ENCODE measurements around the gene KRT73. TPM values are rescaled to one million over a fixed set of nuclear protein-coding genes. Genes with fewer than 3 reads are reported as not detected.

The KRT73 gene
- polyA plus RNA-seq, 1 experiment = not detected

Other genes with a start within 250 kb of the KRT73 start
- gene KRT84, start 232.9 kb downstream of the KRT73 start, polyA plus RNA-seq (2011; rRNA removed) = not detected in 2 replicates
- gene KRT82, start 212.2 kb downstream of the KRT73 start, polyA plus RNA-seq (2011; rRNA removed) = not detected in 2 replicates
- gene KRT75, start 184.2 kb downstream of the KRT73 start, polyA plus RNA-seq (2011; rRNA removed) = not detected in 2 replicates
- gene KRT6B, start 166.4 kb downstream of the KRT73 start, polyA plus RNA-seq (2011; rRNA removed) = not detected in 2 replicates
- gene KRT6C, start 144.8 kb downstream of the KRT73 start, polyA plus RNA-seq (2011; rRNA removed) = not detected in 2 replicates
- not detected in 2 replicates for gene KRT6A, start 125.3 kb downstream of the KRT73 start, polyA plus RNA-seq (2011; rRNA removed)
- 0.31 TPM in 1 of 2 replicates, not detected in the other for gene KRT5, start 98.2 kb downstream of the KRT73 start, polyA plus RNA-seq (2011; rRNA removed)
- gene KRT71, start 65.4 kb downstream of the KRT73 start, polyA plus RNA-seq (2011; rRNA removed) = not detected in 2 replicates
- gene KRT74, start 44.7 kb downstream of the KRT73 start, polyA plus RNA-seq (2011; rRNA removed) = not detected in 2 replicates
- gene KRT72, start 17.1 kb downstream of the KRT73 start, polyA plus RNA-seq (2011; rRNA removed) = not detected in 2 replicates
- not detected in 2 replicates for gene KRT2, start 33.7 kb upstream of the KRT73 start, polyA plus RNA-seq (2011; rRNA removed)
- not detected in 2 replicates for gene KRT1, start 61.8 kb upstream of the KRT73 start, polyA plus RNA-seq (2011; rRNA removed)
- not detected in 2 replicates for gene KRT77, start 85.0 kb upstream of the KRT73 start, polyA plus RNA-seq (2011; rRNA removed)
- gene KRT76, start 158.8 kb upstream of the KRT73 start, polyA plus RNA-seq (2011; rRNA removed) = not detected in 2 replicates
- not detected in 2 replicates for gene KRT3, start 177.6 kb upstream of the KRT73 start, polyA plus RNA-seq (2011; rRNA removed)
- gene KRT4, start 195.6 kb upstream of the KRT73 start, polyA plus RNA-seq (2011; rRNA removed) = 0.04 and 0.16 TPM in 2 replicates
- gene KRT79, start 215.8 kb upstream of the KRT73 start, polyA plus RNA-seq (2011; rRNA removed) = 0.04 TPM in 1 of 2 replicates, not detected in the other
- not detected in 2 replicates for gene KRT78, start 230.4 kb upstream of the KRT73 start, polyA plus RNA-seq (2011; rRNA removed)